ENCODE results near the gene ECI1.

GRCh38 chr16:2299121-2299914, 47.9 kb upstream of the ECI1 start:
- TF ChIP-seq, protein P1, sequence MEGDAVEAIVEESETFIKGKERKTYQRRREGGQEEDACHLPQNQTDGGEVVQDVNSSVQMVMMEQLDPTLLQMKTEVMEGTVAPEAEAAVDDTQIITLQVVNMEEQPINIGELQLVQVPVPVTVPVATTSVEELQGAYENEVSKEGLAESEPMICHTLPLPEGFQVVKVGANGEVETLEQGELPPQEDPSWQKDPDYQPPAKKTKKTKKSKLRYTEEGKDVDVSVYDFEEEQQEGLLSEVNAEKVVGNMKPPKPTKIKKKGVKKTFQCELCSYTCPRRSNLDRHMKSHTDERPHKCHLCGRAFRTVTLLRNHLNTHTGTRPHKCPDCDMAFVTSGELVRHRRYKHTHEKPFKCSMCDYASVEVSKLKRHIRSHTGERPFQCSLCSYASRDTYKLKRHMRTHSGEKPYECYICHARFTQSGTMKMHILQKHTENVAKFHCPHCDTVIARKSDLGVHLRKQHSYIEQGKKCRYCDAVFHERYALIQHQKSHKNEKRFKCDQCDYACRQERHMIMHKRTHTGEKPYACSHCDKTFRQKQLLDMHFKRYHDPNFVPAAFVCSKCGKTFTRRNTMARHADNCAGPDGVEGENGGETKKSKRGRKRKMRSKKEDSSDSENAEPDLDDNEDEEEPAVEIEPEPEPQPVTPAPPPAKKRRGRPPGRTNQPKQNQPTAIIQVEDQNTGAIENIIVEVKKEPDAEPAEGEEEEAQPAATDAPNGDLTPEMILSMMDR (IDR thresholded peaks at IDR 0.05), result no peak
- TF ChIP-seq EZH2 (IDR thresholded peaks at IDR 0.05) (no peak), EZH2phosphoT487 (IDR thresholded peaks at IDR 0.05) (no peak)

Data from neural progenitor cell (in vitro differentiated cells).